ENCODE results near the gene MAF. TPM values are rescaled to one million over a fixed set of nuclear protein-coding genes. Genes with fewer than 3 reads are reported as not detected.

Gene MAF
- total and polyA plus RNA-seq, 9 of the 15 experiments (the other 6 are each of a cell fraction or from before 2014, with no cell fraction given), result 0.01 to 0.18 TPM; not detected in 7

- peak; percentile 76 for TF ChIP-seq MEIS2 (IDR thresholded peaks at IDR 0.05; ENCODE audit: partially characterized antibody)
- TF ChIP-seq WHSC1 (IDR thresholded peaks at IDR 0.05; ENCODE audit: low read length), result no peak
- no peak for TF ChIP-seq XRCC4 (IDR thresholded peaks at IDR 0.05; ENCODE audit: extremely low read depth, insufficient read depth, insufficient read length)
- 0 out of 2 replicates have a peak, but pooled peaks have one; percentile 11 for TF ChIP-seq RAD51 (IDR thresholded peaks at IDR 0.05; ENCODE audit: borderline replicate concordance, low read depth)
- no peak for TF ChIP-seq ZBTB17 (CRISPR knock-in tag; IDR thresholded peaks at IDR 0.05)
- TF ChIP-seq TFAP4 (CRISPR knock-in tag; IDR thresholded peaks at IDR 0.05; ENCODE audit: borderline replicate concordance), result peak; percentile 100
- TF ChIP-seq MED1 (CRISPR knock-in tag; IDR thresholded peaks at IDR 0.05; ENCODE audit: borderline replicate concordance), result no peak
- TF ChIP-seq, protein P1, sequence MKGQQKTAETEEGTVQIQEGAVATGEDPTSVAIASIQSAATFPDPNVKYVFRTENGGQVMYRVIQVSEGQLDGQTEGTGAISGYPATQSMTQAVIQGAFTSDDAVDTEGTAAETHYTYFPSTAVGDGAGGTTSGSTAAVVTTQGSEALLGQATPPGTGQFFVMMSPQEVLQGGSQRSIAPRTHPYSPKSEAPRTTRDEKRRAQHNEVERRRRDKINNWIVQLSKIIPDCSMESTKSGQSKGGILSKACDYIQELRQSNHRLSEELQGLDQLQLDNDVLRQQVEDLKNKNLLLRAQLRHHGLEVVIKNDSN (CRISPR knock-in tag; IDR thresholded peaks at IDR 0.05), result peak; percentile 38; the same call in 1 of the 2 replicates
- TF ChIP-seq CSDE1 (IDR thresholded peaks at IDR 0.05), result no peak
- no peak for TF ChIP-seq RBBP5 (IDR thresholded peaks at IDR 0.05; ENCODE audit: borderline replicate concordance, insufficient read depth, low read length, poor library complexity, severe bottlenecking)
- TF ChIP-seq ZNF324 (CRISPR knock-in tag; IDR thresholded peaks at IDR 0.05), result no peak
- no peak for TF ChIP-seq OTX1 (CRISPR knock-in tag; IDR thresholded peaks at IDR 0.05)
- TF ChIP-seq EZH2 (IDR thresholded peaks at IDR 0.05; ENCODE audit: borderline replicate concordance, low read depth, low read length), result no peak
- no peak for TF ChIP-seq E2F1 (CRISPR knock-in tag; IDR thresholded peaks at IDR 0.05)
- TF ChIP-seq SAP30 (IDR thresholded peaks at IDR 0.05; ENCODE audit: borderline replicate concordance, insufficient read depth, low read depth, low read length, poor library complexity, severe bottlenecking), result peak; percentile 83
- no peak for TF ChIP-seq SREBF2 (CRISPR knock-in tag; IDR thresholded peaks at IDR 0.05)
- peak; percentile 82 for TF ChIP-seq TAF9B (IDR thresholded peaks at IDR 0.05; ENCODE audit: partially characterized antibody)
- 0 out of 4 replicates have a peak, but pooled peaks of 1 of the 2 experiments have one; percentile 25 for TF ChIP-seq KDM1A (IDR thresholded peaks at IDR 0.05)
- TF ChIP-seq ZNF217 (CRISPR knock-in tag; IDR thresholded peaks at IDR 0.05), result no peak
- TF ChIP-seq TGIF2 (CRISPR knock-in tag; IDR thresholded peaks at IDR 0.05), result peak; percentile 70; the same call in 1 of the 2 replicates
- TF ChIP-seq HMGN3 (IDR thresholded peaks at IDR 0.05; ENCODE audit: borderline replicate concordance, extremely low read depth, insufficient read length, low read depth, low read length), result peak; percentile 17
- TF ChIP-seq ZNF354B (CRISPR knock-in tag; IDR thresholded peaks at IDR 0.05), result no peak
- TF ChIP-seq PRMT5 (CRISPR knock-in tag; IDR thresholded peaks at IDR 0.05), result no peak
- TF ChIP-seq ZFP36 (IDR thresholded peaks at IDR 0.05; ENCODE audit: low read depth, low read length, partially characterized antibody), result no peak
- TF ChIP-seq, protein P2, sequence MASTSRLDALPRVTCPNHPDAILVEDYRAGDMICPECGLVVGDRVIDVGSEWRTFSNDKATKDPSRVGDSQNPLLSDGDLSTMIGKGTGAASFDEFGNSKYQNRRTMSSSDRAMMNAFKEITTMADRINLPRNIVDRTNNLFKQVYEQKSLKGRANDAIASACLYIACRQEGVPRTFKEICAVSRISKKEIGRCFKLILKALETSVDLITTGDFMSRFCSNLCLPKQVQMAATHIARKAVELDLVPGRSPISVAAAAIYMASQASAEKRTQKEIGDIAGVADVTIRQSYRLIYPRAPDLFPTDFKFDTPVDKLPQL (IDR thresholded peaks at IDR 0.05; ENCODE audit: extremely low read depth, insufficient read length), result no peak
- no peak for TF ChIP-seq ETV6 (IDR thresholded peaks at IDR 0.05; ENCODE audit: borderline replicate concordance in 1 of 2, low read depth in 2 of 2, low read length in 1 of 2)
- no peak for TF ChIP-seq ETV6 (CRISPR knock-in tag; IDR thresholded peaks at IDR 0.05; ENCODE audit: borderline replicate concordance)
Measured at GRCh38 chr16:79600638-79601091, at the start of gene MAF (continued).
